Measurements from ENCODE around the gene ARSI.

Gene ARSI

DNA sequence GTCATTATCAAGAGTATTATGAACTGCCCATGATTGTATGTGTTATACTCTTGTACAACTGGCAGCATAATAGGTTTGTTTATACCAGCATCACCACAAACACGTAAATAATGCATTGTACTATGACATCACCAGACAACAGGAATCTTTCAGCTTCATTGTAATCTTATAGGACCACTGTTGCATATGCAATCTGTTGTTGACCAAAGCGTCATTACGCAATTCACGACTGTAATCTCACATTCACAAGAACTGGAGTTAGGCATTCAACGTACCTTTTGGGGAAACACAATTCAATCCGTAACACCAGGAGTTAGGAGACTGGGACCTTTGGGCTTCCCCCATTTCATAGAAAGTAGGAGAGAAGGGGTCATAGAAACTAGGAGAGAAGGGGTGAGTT is 20.4 kb upstream of the ARSI start:
- no peak for DNase-seq (ENCODE audit: low spot score)
- CTCF ChIA-PET: interaction anchor here (0.6 kb wide), 2 partner anchors 50 to 202 kb away, joined by 3 to 8 read pairs; no protein-coding TSS in a partner anchor
- H3K27ac ChIP-seq: no peak overlapping the region
- TF ChIP-seq, protein P1, sequence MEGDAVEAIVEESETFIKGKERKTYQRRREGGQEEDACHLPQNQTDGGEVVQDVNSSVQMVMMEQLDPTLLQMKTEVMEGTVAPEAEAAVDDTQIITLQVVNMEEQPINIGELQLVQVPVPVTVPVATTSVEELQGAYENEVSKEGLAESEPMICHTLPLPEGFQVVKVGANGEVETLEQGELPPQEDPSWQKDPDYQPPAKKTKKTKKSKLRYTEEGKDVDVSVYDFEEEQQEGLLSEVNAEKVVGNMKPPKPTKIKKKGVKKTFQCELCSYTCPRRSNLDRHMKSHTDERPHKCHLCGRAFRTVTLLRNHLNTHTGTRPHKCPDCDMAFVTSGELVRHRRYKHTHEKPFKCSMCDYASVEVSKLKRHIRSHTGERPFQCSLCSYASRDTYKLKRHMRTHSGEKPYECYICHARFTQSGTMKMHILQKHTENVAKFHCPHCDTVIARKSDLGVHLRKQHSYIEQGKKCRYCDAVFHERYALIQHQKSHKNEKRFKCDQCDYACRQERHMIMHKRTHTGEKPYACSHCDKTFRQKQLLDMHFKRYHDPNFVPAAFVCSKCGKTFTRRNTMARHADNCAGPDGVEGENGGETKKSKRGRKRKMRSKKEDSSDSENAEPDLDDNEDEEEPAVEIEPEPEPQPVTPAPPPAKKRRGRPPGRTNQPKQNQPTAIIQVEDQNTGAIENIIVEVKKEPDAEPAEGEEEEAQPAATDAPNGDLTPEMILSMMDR (conservative IDR thresholded peaks at IDR 0.05; ENCODE audit: low read depth): no peak
- POLR2A ChIA-PET (ENCODE audit: low non-redundant PET): no interaction called here

DNA sequence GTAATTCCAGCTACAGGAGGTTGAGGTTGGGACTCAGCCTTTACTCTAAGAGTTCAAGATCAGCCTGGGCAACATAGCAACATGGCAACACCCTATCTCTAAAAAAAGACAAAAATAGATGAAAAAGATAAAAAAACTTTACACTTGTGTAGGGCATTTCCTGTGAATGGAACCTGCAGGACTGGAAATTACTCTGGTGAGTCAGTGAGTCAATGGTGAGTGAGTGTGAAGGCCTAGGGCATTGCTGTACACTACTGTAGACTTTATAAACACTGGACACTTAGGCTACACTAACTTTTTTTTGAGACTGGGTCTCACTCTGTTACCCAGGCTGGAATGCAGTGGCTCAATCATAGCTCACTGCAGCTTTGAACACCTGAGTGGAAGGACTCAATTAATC is 19.5 kb upstream of the ARSI start:
- peak; percentile 43 for DNase-seq (ENCODE audit: low spot score)
- ChIA-PET POLR2A (ENCODE audit: low non-redundant PET) (no interaction called here), CTCF (interaction anchor here (0.7 kb wide), 1 partner anchor 1903 kb away, joined by 3 read pairs; no protein-coding TSS in a partner anchor)
- H3K27ac ChIP-seq: no peak overlapping the region
- TF ChIP-seq, protein P1 (conservative IDR thresholded peaks at IDR 0.05; ENCODE audit: low read depth): no peak

DNA sequence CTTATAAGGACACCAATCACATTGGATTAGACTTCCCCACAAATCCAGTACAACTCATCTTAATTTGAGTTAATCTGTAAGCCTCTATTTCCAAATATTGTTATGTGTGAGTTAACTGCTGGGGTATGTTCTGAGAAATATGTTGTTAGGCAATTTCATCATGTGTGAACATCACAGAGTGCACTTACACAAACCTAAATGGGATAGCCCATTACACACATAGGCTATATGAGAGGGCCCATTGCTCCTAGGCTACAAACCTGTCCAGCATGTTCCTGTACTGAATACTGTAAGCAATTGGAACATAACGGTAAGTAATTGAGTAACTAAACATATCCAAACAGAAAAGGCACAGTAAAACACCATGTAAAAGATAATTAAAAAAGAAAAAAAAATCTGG is 19.1 kb upstream of the ARSI start:
- CTCF ChIA-PET: interaction anchor here (0.7 kb wide), 1 partner anchor 1904 kb away, joined by 3 read pairs; no protein-coding TSS in a partner anchor
- DNase-seq (ENCODE audit: low spot score): no peak
- POLR2A ChIA-PET (ENCODE audit: low non-redundant PET): no interaction called here
- no peak overlapping the region for H3K27ac ChIP-seq
- TF ChIP-seq, protein P1 (conservative IDR thresholded peaks at IDR 0.05; ENCODE audit: low read depth): no peak

DNA sequence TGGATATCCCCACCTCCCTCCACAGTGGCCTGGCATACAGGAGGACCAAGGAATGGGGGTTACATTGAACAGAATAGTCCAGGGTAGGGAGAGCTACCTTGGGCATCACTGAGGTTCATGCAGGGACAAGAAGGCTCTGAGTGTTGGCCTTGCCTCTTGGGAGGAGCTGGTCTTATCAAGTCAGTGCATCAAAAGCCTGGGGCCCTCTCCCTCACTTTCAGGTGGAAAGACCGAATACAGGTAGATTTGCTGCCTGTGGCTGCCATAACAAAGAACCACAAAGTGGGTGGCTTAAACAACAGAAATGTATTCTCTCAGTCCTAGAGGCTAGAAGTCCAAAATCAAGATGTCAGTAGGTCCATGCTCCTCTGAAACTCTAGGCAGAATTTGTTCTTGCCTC is 18.5 kb upstream of the ARSI start:
- TF ChIP-seq, protein P1 (conservative IDR thresholded peaks at IDR 0.05; ENCODE audit: low read depth): no peak
- no peak for DNase-seq (ENCODE audit: low spot score)
- H3K27ac ChIP-seq: no peak overlapping the region
- CTCF ChIA-PET: interaction anchor here (0.9 kb wide), 1 partner anchor 29 kb away, joined by 3 read pairs; no protein-coding TSS in a partner anchor
- POLR2A ChIA-PET (ENCODE audit: low non-redundant PET): no interaction called here

DNA sequence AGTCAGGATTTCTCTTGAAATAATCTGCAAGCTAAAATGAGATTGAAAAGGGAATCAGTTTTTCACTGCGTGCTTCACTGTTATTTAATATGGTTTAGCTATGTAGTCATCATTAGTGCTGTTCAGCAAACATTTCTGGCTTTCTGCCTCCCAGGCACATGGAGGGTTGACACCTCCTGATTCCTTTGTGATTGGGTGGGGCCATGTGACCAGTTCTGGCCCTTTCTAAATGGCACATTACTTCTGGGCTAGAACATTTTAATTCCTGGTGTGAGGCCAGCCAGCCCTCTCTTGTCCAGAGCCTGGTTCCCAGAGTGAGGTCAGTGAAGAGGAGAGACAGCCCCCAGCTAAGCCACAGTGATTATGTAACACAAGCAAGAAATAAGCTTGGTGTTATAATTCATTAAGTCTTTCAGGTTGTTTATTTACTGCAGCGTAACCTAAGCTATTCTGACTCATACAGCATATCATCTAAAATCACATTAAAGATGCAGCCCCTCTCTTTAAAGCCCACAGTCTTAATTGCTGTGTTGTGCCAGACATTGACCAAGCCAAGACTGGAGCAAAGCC is 17.4 kb upstream of the ARSI start:
- ChIA-PET CTCF (interaction anchor here (0.6 to 0.9 kb wide), 4 partner anchors 18 to 292 kb away, joined by 3 to 4 read pairs (median 3); partner anchors contain the start of gene ARSI), POLR2A (ENCODE audit: low non-redundant PET) (no interaction called here)
- TF ChIP-seq, protein P1 (conservative IDR thresholded peaks at IDR 0.05; ENCODE audit: low read depth): no peak
- H3K27ac ChIP-seq: peak overlapping the region; percentile 62
- DNase-seq (ENCODE audit: low spot score): peak; percentile 89

DNA sequence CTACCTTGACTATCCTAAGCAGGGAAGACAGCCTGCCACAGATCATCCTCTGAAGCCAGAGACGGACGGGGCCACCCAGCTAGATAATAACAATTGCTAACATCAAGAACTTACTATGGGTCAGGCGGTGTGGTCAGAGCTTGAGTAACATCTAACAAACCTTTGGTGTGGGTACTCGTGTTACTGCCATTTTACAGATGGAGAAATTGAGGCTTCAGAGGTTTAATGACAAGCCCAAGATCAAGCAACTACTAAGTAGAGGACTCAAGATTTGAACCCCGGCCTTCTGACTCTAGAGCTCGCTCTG is 16.7 kb upstream of the ARSI start:
- no peak for DNase-seq (ENCODE audit: low spot score)
- TF ChIP-seq, protein P1 (conservative IDR thresholded peaks at IDR 0.05; ENCODE audit: low read depth): no peak
- ChIA-PET POLR2A (ENCODE audit: low non-redundant PET) (no interaction called here), CTCF (interaction anchor here (0.6 to 1.0 kb wide), 6 partner anchors 14 to 293 kb away, joined by 3 to 6 read pairs (median 3); partner anchors contain the start of gene ARSI)
- H3K27ac ChIP-seq: peak overlapping the region; percentile 89

All from RWPE1 (cell line).